ENCODE data around the gene SLC15A5.

SLC15A5 gene

GRCh38 chr12:16241346-16241745, 36.1 kb downstream of the SLC15A5 start:
- TF ChIP-seq, protein P1, sequence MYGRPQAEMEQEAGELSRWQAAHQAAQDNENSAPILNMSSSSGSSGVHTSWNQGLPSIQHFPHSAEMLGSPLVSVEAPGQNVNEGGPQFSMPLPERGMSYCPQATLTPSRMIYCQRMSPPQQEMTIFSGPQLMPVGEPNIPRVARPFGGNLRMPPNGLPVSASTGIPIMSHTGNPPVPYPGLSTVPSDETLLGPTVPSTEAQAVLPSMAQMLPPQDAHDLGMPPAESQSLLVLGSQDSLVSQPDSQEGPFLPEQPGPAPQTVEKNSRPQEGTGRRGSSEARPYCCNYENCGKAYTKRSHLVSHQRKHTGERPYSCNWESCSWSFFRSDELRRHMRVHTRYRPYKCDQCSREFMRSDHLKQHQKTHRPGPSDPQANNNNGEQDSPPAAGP (tag by site-specific recombination; IDR thresholded peaks at IDR 0.05) = no peak
- TF ChIP-seq ZNF777 (tag by site-specific recombination; IDR thresholded peaks at IDR 0.05; ENCODE audit: borderline replicate concordance) = no peak
- no peak for TF ChIP-seq SP2 (tag by site-specific recombination; IDR thresholded peaks at IDR 0.05)
- TF ChIP-seq ZNF324 (tag by site-specific recombination; IDR thresholded peaks at IDR 0.05) = no peak
- no peak for TF ChIP-seq ZEB2 (tag by site-specific recombination; IDR thresholded peaks at IDR 0.05)
- TF ChIP-seq ZNF366 (tag by site-specific recombination; conservative IDR thresholded peaks at IDR 0.05) = no peak
- TF ChIP-seq OSR2 (tag by site-specific recombination; IDR thresholded peaks at IDR 0.05) = no peak
- no peak for TF ChIP-seq ZNF629 (tag by site-specific recombination; IDR thresholded peaks at IDR 0.05)
- TF ChIP-seq, protein P2, sequence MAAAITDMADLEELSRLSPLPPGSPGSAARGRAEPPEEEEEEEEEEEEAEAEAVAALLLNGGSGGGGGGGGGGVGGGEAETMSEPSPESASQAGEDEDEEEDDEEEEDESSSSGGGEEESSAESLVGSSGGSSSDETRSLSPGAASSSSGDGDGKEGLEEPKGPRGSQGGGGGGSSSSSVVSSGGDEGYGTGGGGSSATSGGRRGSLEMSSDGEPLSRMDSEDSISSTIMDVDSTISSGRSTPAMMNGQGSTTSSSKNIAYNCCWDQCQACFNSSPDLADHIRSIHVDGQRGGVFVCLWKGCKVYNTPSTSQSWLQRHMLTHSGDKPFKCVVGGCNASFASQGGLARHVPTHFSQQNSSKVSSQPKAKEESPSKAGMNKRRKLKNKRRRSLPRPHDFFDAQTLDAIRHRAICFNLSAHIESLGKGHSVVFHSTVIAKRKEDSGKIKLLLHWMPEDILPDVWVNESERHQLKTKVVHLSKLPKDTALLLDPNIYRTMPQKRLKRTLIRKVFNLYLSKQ (tag by site-specific recombination; IDR thresholded peaks at IDR 0.05; ENCODE audit: borderline replicate concordance) = no peak
- no peak overlapping the region for H3K27ac ChIP-seq (ENCODE audit: extremely low read depth, low read depth, low read length)
- no peaks in the 10 kb centered on the region for H3K4me1 ChIP-seq (ENCODE audit: control insufficient read depth, insufficient read depth, low read length)
- no peaks in the 10 kb centered on the region for H3K9me3 ChIP-seq (ENCODE audit: control insufficient read depth, insufficient read depth, low read depth, low read length)
- ChIA-PET POLR2A (no interaction called here), CTCF (no interaction called here)
- no peaks in the 10 kb centered on the region for H3K36me3 ChIP-seq (ENCODE audit: control insufficient read depth in 2 of 2, insufficient read depth in 1 of 2, low read length in 2 of 2)
- H3K4me3 ChIP-seq (ENCODE audit: low read depth, low read length) = no peak overlapping the region

- no peaks in the 10 kb centered on the region for H3K4me1 ChIP-seq (ENCODE audit: control insufficient read depth, insufficient read depth, low read length)
- ChIA-PET CTCF (no interaction called here), POLR2A (no interaction called here)
- H3K36me3 ChIP-seq (ENCODE audit: control insufficient read depth in 2 of 2, insufficient read depth in 1 of 2, low read length in 2 of 2) = no peaks in the 10 kb centered on the region
- no peak overlapping the region for H3K4me3 ChIP-seq (ENCODE audit: low read depth, low read length)
- no peaks in the 10 kb centered on the region for H3K9me3 ChIP-seq (ENCODE audit: control insufficient read depth, insufficient read depth, low read depth, low read length)
- H3K27ac ChIP-seq (ENCODE audit: extremely low read depth, low read depth, low read length) = no peak overlapping the region
- TF ChIP-seq, protein P3, sequence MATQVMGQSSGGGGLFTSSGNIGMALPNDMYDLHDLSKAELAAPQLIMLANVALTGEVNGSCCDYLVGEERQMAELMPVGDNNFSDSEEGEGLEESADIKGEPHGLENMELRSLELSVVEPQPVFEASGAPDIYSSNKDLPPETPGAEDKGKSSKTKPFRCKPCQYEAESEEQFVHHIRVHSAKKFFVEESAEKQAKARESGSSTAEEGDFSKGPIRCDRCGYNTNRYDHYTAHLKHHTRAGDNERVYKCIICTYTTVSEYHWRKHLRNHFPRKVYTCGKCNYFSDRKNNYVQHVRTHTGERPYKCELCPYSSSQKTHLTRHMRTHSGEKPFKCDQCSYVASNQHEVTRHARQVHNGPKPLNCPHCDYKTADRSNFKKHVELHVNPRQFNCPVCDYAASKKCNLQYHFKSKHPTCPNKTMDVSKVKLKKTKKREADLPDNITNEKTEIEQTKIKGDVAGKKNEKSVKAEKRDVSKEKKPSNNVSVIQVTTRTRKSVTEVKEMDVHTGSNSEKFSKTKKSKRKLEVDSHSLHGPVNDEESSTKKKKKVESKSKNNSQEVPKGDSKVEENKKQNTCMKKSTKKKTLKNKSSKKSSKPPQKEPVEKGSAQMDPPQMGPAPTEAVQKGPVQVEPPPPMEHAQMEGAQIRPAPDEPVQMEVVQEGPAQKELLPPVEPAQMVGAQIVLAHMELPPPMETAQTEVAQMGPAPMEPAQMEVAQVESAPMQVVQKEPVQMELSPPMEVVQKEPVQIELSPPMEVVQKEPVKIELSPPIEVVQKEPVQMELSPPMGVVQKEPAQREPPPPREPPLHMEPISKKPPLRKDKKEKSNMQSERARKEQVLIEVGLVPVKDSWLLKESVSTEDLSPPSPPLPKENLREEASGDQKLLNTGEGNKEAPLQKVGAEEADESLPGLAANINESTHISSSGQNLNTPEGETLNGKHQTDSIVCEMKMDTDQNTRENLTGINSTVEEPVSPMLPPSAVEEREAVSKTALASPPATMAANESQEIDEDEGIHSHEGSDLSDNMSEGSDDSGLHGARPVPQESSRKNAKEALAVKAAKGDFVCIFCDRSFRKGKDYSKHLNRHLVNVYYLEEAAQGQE (tag by site-specific recombination; IDR thresholded peaks at IDR 0.05) = no peak
- TF ChIP-seq ZNF121 (tag by site-specific recombination; IDR thresholded peaks at IDR 0.05) (no peak), ZNF280D (tag by site-specific recombination; IDR thresholded peaks at IDR 0.05) (no peak), ZNF16 (tag by site-specific recombination; IDR thresholded peaks at IDR 0.05; ENCODE audit: low read depth) (no peak), ZNF658 (tag by site-specific recombination; IDR thresholded peaks at IDR 0.05) (no peak), SP2 (tag by site-specific recombination; IDR thresholded peaks at IDR 0.05) (no peak), ZNF677 (tag by site-specific recombination; IDR thresholded peaks at IDR 0.05) (no peak), ZNF394 (tag by site-specific recombination; IDR thresholded peaks at IDR 0.05; ENCODE audit: borderline replicate concordance) (no peak), FEZF1 (tag by site-specific recombination; IDR thresholded peaks at IDR 0.05) (no peak), ZNF549 (tag by site-specific recombination; IDR thresholded peaks at IDR 0.05) (no peak), PBX3 (CRISPR knock-in tag; IDR thresholded peaks at IDR 0.05) (no peak), ZNF707 (tag by site-specific recombination; IDR thresholded peaks at IDR 0.05) (no peak), GLIS2 (tag by site-specific recombination; IDR thresholded peaks at IDR 0.05) (no peak), ZNF621 (tag by site-specific recombination; IDR thresholded peaks at IDR 0.05) (no peak)
Observed at GRCh38 chr12:16238661-16239060, 38.8 kb downstream of the SLC15A5 start.
